HepG2 (cell line): ENCODE data around the gene SLC12A1. TPM values are rescaled to one million over a fixed set of nuclear protein-coding genes. Genes with fewer than 3 reads are reported as not detected.

Experiments
- BCL6 ChIP-seq: IDR thresholded peaks from 2 replicates; pipeline ENCODE4 v1.6.1; 2016; ENCODE audit warnings: missing genetic modification reagents, missing compliant biosample characterization
- CEBPG ChIP-seq: IDR thresholded peaks from 2 replicates; pipeline ENCODE4 v1.6.1; 2016
- CHCHD3 ChIP-seq: sonication (generic); formaldehyde crosslinking; IDR thresholded peaks from 2 replicates; pipeline ENCODE4 v1.8.0; 2022; ENCODE audit warnings: mild to moderate bottlenecking, missing genetic modification reagents, moderate library complexity
- CREB1 ChIP-seq, 2 experiments: fragments of 450-650 bp in 1 of 2; IDR thresholded peaks; 2 replicates each; pipeline ENCODE4 v1.6.1; 2016 to 2017; ENCODE audit warnings: control low read depth in 1 of 2, mild to moderate bottlenecking in 1 of 2, missing compliant biosample characterization in 1 of 2, missing genetic modification characterization in 1 of 2
- DBP ChIP-seq: sonication (generic); formaldehyde crosslinking; IDR thresholded peaks from 2 replicates; pipeline ENCODE4 v1.4.0; 2020; ENCODE audit warnings: missing genetic modification reagents; ENCODE audit errors: not compliant biosample characterization
- FOXP1 ChIP-seq, 2 experiments: fragments of 450-650 bp in 1 of 2; IDR thresholded peaks; 2 replicates each; pipeline ENCODE4 v1.6.1; 2017 to 2018; ENCODE audit warnings: antibody characterized with exemption in 1 of 2
- GPBP1L1 ChIP-seq: sonication (generic); formaldehyde crosslinking; IDR thresholded peaks from 2 replicates; pipeline ENCODE4 v1.5.0; 2020; ENCODE audit warnings: mild to moderate bottlenecking, missing genetic modification reagents
- GRHL1 ChIP-seq: sonication (generic); formaldehyde crosslinking; conservative IDR thresholded peaks from 2 replicates; pipeline ENCODE4 v1.8.0; 2022; ENCODE audit warnings: missing genetic modification reagents
- MBD4 ChIP-seq: IDR thresholded peaks from 2 replicates; pipeline ENCODE4 v1.6.1; 2012; ENCODE audit warnings: low read length, inconsistent platforms, borderline replicate concordance
- NPAS2 ChIP-seq: sonication (generic); formaldehyde crosslinking; IDR thresholded peaks from 2 replicates; pipeline ENCODE4 v1.8.0; 2022; ENCODE audit warnings: mild to moderate bottlenecking, missing genetic modification reagents, borderline replicate concordance
- NR2F6 ChIP-seq, 2 experiments: IDR thresholded peaks; 2 replicates each; pipeline ENCODE4 v1.6.1; 2016; ENCODE audit warnings: antibody characterized with exemption in 1 of 2, mild to moderate bottlenecking in 1 of 2
- SNAPC5 ChIP-seq: sonication (generic); formaldehyde crosslinking; IDR thresholded peaks from 2 replicates; pipeline ENCODE4 v1.8.1; 2023; ENCODE audit warnings: mild to moderate bottlenecking, missing genetic modification reagents, borderline replicate concordance
- SP140L ChIP-seq: sonication (generic); formaldehyde crosslinking; IDR thresholded peaks from 2 replicates; pipeline ENCODE4 v1.4.0; 2020; ENCODE audit warnings: missing genetic modification reagents, borderline replicate concordance
- STAG1 ChIP-seq: sonication (generic); formaldehyde crosslinking; IDR thresholded peaks from 2 replicates; pipeline ENCODE4 v1.4.0; 2020; ENCODE audit warnings: missing genetic modification reagents
- U2AF2 ChIP-seq: fragments of 200-400 bp; formaldehyde crosslinking; IDR thresholded peaks from 2 replicates; pipeline ENCODE4 v1.6.1; 2017; ENCODE audit warnings: low read depth, mild to moderate bottlenecking, low read length
- ZNF326 ChIP-seq: sonication (generic); formaldehyde crosslinking; IDR thresholded peaks from 2 replicates; pipeline ENCODE4 v1.4.0; 2020; ENCODE audit warnings: missing genetic modification reagents, borderline replicate concordance
- ZNF501 ChIP-seq: sonication (generic); formaldehyde crosslinking; IDR thresholded peaks from 2 replicates; pipeline ENCODE4 v1.5.1; 2020; ENCODE audit warnings: mild to moderate bottlenecking, moderate library complexity, missing genetic modification reagents
- ZNF558 ChIP-seq: sonication (generic); formaldehyde crosslinking; IDR thresholded peaks from 2 replicates; pipeline ENCODE4 v1.9.0; 2022; ENCODE audit warnings: mild to moderate bottlenecking, missing genetic modification reagents, borderline replicate concordance
- ZNF562 ChIP-seq: sonication (generic); formaldehyde crosslinking; IDR thresholded peaks from 2 replicates; pipeline ENCODE4 v1.8.0; 2022; ENCODE audit warnings: missing genetic modification reagents, borderline replicate concordance
- ZNF777 ChIP-seq: sonication (generic); formaldehyde crosslinking; IDR thresholded peaks from 2 replicates; pipeline ENCODE4 v1.4.0; 2020; ENCODE audit warnings: missing genetic modification reagents
- ZSCAN12 ChIP-seq: sonication (generic); formaldehyde crosslinking; IDR thresholded peaks from 2 replicates; pipeline ENCODE4 v1.9.0; 2021; ENCODE audit warnings: mild to moderate bottlenecking, missing genetic modification reagents
- polyA plus RNA-seq, 8 experiments: library from polyadenylated mRNA; depleted of rRNA in 3 of 8; stranded (reverse) in 7 of 8; unstranded in 1 of 8; fragments of >200 nt; fragmentation: Illumina TruSeq in 4 of 8; extraction: Trizol in 4 of 8; gene quantifications; 2 replicates each; pipeline versions ENCODE4 v1.2.1 to v1.2.3, GENCODE V29; 2011 to 2016; ENCODE audit warnings: low read depth in 4 of 8, missing spikeins in 1 of 8, mixed read lengths in 1 of 8; ENCODE audit not compliant: insufficient read depth in 1 of 8
- total RNA-seq, 5 experiments: library from RNA; depleted of rRNA; stranded (reverse); fragments of >200 nt; fragmentation: Illumina TruSeq; extraction: Trizol; gene quantifications; 2 replicates each; pipeline ENCODE4 v1.2.3, GENCODE V29; 2016; ENCODE audit warnings: low read depth in 1 of 5
- TF ChIP-seq, protein P1 (sequence below): sonication (generic); formaldehyde crosslinking; IDR thresholded peaks from 2 replicates; pipeline ENCODE4 v1.8.1; 2022; ENCODE audit warnings: mild to moderate bottlenecking, missing genetic modification reagents
- TF ChIP-seq, protein P2 (sequence below): sonication (generic); formaldehyde crosslinking; IDR thresholded peaks from 2 replicates; pipeline ENCODE4 v1.4.0; 2020; ENCODE audit warnings: missing genetic modification reagents

SLC12A1 gene
- total and polyA plus RNA-seq, 2 of the 13 experiments (the other 11 are each of a cell fraction or from before 2014, with no cell fraction given) = not detected

- TF ChIP-seq, protein P1, sequence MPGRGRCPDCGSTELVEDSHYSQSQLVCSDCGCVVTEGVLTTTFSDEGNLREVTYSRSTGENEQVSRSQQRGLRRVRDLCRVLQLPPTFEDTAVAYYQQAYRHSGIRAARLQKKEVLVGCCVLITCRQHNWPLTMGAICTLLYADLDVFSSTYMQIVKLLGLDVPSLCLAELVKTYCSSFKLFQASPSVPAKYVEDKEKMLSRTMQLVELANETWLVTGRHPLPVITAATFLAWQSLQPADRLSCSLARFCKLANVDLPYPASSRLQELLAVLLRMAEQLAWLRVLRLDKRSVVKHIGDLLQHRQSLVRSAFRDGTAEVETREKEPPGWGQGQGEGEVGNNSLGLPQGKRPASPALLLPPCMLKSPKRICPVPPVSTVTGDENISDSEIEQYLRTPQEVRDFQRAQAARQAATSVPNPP (CRISPR knock-in tag) = no peak
- TF ChIP-seq ZSCAN12 (no peak), STAG1 (CRISPR knock-in tag) (no peak), MBD4 (no peak), CHCHD3 (no peak), SP140L (no peak), ZNF558 (CRISPR knock-in tag) (no peak; the same call in 1 of the 2 replicates), ZNF562 (CRISPR knock-in tag) (no peak), ZNF777 (CRISPR knock-in tag) (peak; percentile 76; the same call in 1 of the 2 replicates), GPBP1L1 (CRISPR knock-in tag) (no peak), NPAS2 (CRISPR knock-in tag) (no peak), U2AF2 (no peak), CREB1 (IDR thresholded peaks at IDR 0.05) (no peak), CREB1 (CRISPR knock-in tag; IDR thresholded peaks at IDR 0.05) (no peak), SNAPC5 (CRISPR knock-in tag) (no peak; the same call in 1 of the 2 replicates), BCL6 (CRISPR knock-in tag) (0 out of 2 replicates have a peak, but pooled peaks have one; percentile 24), GRHL1 (CRISPR knock-in tag) (no peak), ZNF501 (CRISPR knock-in tag) (peak; percentile 54; the same call in 1 of the 2 replicates), NR2F6 (IDR thresholded peaks at IDR 0.05) (no peak), NR2F6 (CRISPR knock-in tag; IDR thresholded peaks at IDR 0.05) (no peak), DBP (CRISPR knock-in tag) (no peak), ZNF326 (CRISPR knock-in tag) (no peak), FOXP1 (IDR thresholded peaks at IDR 0.05) (no peak), FOXP1 (CRISPR knock-in tag; IDR thresholded peaks at IDR 0.05) (no peak), CEBPG (CRISPR knock-in tag) (no peak)
- TF ChIP-seq, protein P2, sequence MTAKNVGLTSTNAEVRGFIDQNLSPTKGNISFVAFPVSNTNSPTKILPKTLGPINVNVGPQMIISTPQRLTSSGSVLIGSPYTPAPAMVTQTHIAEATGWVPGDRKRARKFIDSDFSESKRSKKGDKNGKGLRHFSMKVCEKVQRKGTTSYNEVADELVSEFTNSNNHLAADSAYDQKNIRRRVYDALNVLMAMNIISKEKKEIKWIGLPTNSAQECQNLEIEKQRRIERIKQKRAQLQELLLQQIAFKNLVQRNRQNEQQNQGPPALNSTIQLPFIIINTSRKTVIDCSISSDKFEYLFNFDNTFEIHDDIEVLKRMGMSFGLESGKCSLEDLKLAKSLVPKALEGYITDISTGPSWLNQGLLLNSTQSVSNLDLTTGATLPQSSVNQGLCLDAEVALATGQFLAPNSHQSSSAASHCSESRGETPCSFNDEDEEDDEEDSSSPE (CRISPR knock-in tag) = 0 out of 2 replicates have a peak, but pooled peaks have one; percentile 34
Measured at GRCh38 chr15:48330855-48331795, 125.0 kb downstream of the SLC12A1 start, which contains the start of gene DUT (continued).
